RWPE2 (cell line): ENCODE measurements around the gene CAPG.

ENCODE experiments used
- ATAC-seq: fragments of 200-7000 bp; cut with Tn5 transposase; 3 replicates; pipeline ENCODE4 v1.9.1; 2021; ENCODE audit warnings: low read depth
- DNase-seq: peaks from one replicate; pipeline ENCODE4 v3.0.0-alpha.2; 2020; ENCODE audit warnings: low spot score
- H3K27ac ChIP-seq: fragments of 450-650 bp; 2 replicates; pipeline ENCODE4 v1.5.1; 2017; ENCODE audit warnings: mild to moderate bottlenecking; ENCODE audit not compliant: poor library complexity, severe bottlenecking
- H3K27me3 ChIP-seq: fragments of 250-450 bp; sonication (Bioruptor Pico); 2 replicates; pipeline ENCODE4 v1.5.1; 2021; ENCODE audit warnings: mild to moderate bottlenecking, moderate library complexity; ENCODE audit not compliant: insufficient read depth, poor library complexity, severe bottlenecking
- H3K36me3 ChIP-seq: fragments of 250-450 bp; sonication (Bioruptor Pico); 2 replicates; pipeline ENCODE4 v1.5.1; 2020; ENCODE audit warnings: low read depth, mild to moderate bottlenecking, moderate library complexity
- H3K4me1 ChIP-seq: fragments of 250-450 bp; sonication (Bioruptor Pico); 2 replicates; pipeline ENCODE4 v1.5.1; 2021; ENCODE audit warnings: mild to moderate bottlenecking, moderate library complexity; ENCODE audit not compliant: insufficient read depth, poor library complexity, severe bottlenecking
- H3K4me3 ChIP-seq: fragments of 250-450 bp; sonication (Bioruptor Pico); 2 replicates; pipeline ENCODE4 v1.5.1; 2021; ENCODE audit warnings: mild to moderate bottlenecking, moderate library complexity; ENCODE audit not compliant: severe bottlenecking
- H3K9me3 ChIP-seq: fragments of 250-450 bp; sonication (Bioruptor Pico); 2 replicates; pipeline ENCODE4 v1.5.1; 2021; ENCODE audit warnings: mild to moderate bottlenecking, moderate library complexity; ENCODE audit not compliant: severe bottlenecking
- CTCF ChIP-seq: fragments of 450-650 bp; IDR thresholded peaks from one replicate; pipeline ENCODE4 v1.5.1; 2017; ENCODE audit warnings: mild to moderate bottlenecking, moderate library complexity; ENCODE audit not compliant: poor library complexity, severe bottlenecking

Gene CAPG

GRCh38 chr2:85421260-85422071, 11.3 kb upstream of the CAPG start:
- Histone ChIP-seq H3K4me1 (peaks cover 19% of the 10 kb centered on the region), H3K9me3 (no peaks in the 10 kb centered on the region), H3K36me3 (no peaks in the 10 kb centered on the region), H3K27me3 (no peaks in the 10 kb centered on the region), H3K27ac (peak overlapping the region; percentile 94), H3K4me3 (no peak overlapping the region)
- TF ChIP-seq CTCF: no peak
- no peak for DNase-seq
- peak; percentile 76 for ATAC-seq

- Histone ChIP-seq H3K36me3 (no peaks in the 10 kb centered on the region), H3K4me3 (no peak overlapping the region), H3K4me1 (peaks cover 19% of the 10 kb centered on the region), H3K9me3 (no peaks in the 10 kb centered on the region), H3K27ac (peak overlapping the region; percentile 94), H3K27me3 (no peaks in the 10 kb centered on the region)
- peak; percentile 99 for TF ChIP-seq CTCF
- DNase-seq: no peak
- peak; percentile 39 for ATAC-seq
Observed at GRCh38 chr2:85420536-85421259, 10.5 kb upstream of the CAPG start.

GRCh38 chr2:85419009-85419675, 9.0 kb upstream of the CAPG start:
- Histone ChIP-seq H3K9me3 (no peaks in the 10 kb centered on the region), H3K4me1 (peaks cover 19% of the 10 kb centered on the region), H3K36me3 (no peaks in the 10 kb centered on the region), H3K27me3 (no peaks in the 10 kb centered on the region), H3K4me3 (peak overlapping the region; percentile 41), H3K27ac (peak overlapping the region; percentile 94)
- ATAC-seq (no peak), DNase-seq (no peak)
- TF ChIP-seq CTCF: no peak

- H3K27ac ChIP-seq: peak within 1 kb of the TSS; percentile 94
- no peak for TF ChIP-seq CTCF
- H3K9me3 ChIP-seq: no peaks in the 10 kb centered on the region
- H3K27me3 ChIP-seq: no peaks in the 10 kb centered on the region
- no peak for DNase-seq
- peak; percentile 71 for ATAC-seq
- H3K36me3 ChIP-seq: no peaks in the 10 kb centered on the region
- peaks cover 19% of the 10 kb centered on the region for H3K4me1 ChIP-seq
- peak within 1 kb of the TSS; percentile 41 for H3K4me3 ChIP-seq
Observed at GRCh38 chr2:85418132-85419008, 8.2 kb upstream of the CAPG start, which contains the start of gene SH2D6. SH2D6 (plus strand) TSS chr2:85418714; CDS start chr2:85429466, 10,752 bp downstream.
